Peyer's patch (tissue), 4 donors: Measurements from ENCODE around the gene FBXW2. TPM values are rescaled to one million over a fixed set of nuclear protein-coding genes. Genes with fewer than 3 reads are reported as not detected.

Experiments used
- DNase-seq, 3 donors: peaks; one replicate each; pipeline ENCODE4 v3.0.0-alpha.2; 2017 to 2019
- H3K27ac ChIP-seq, 4 donors: fragments of 200-600 bp; sonication (generic); one replicate each; pipeline ENCODE4 v1.5.1; 2016 to 2019
- H3K27me3 ChIP-seq, 2 donors: fragments of 200-600 bp; sonication (generic); one replicate each; pipeline ENCODE4 v1.5.1; 2019
- H3K36me3 ChIP-seq, 3 donors: fragments of 200-600 bp; sonication (generic); one replicate each; pipeline ENCODE4 v1.5.1; 2016 to 2019
- H3K4me1 ChIP-seq, 4 donors: fragments of 200-600 bp; sonication (generic); one replicate each; pipeline ENCODE4 v1.5.1; 2016 to 2019
- H3K4me3 ChIP-seq, 4 donors: fragments of 200-600 bp; sonication (generic); 1 replicate in 3 of 4; 2 replicates in 1 of 4; pipeline ENCODE4 v1.5.1; 2016 to 2019; ENCODE audit warnings: mild to moderate bottlenecking in 1 of 4
- H3K9me3 ChIP-seq, 4 donors: fragments of 200-600 bp; sonication (generic); one replicate each; pipeline ENCODE4 v1.5.1; 2016 to 2019; ENCODE audit warnings: mild to moderate bottlenecking in 1 of 4
- CTCF ChIP-seq, 6 experiments: fragments of 450-650 bp in 4 of 6; fragments of 200-600 bp in 2 of 6; sonication (generic) in 1 of 6; IDR thresholded peaks; one replicate each; pipeline ENCODE4 v1.5.1; 2017 to 2019; ENCODE audit warnings: antibody characterized with exemption in 6 of 6, mild to moderate bottlenecking in 3 of 6, moderate library complexity in 1 of 6
- POLR2A ChIP-seq, 2 donors: fragments of 450-650 bp; IDR thresholded peaks; one replicate each; pipeline ENCODE4 v1.5.1; 2017; ENCODE audit warnings: antibody characterized with exemption in 2 of 2, mild to moderate bottlenecking in 2 of 2, moderate library complexity in 2 of 2
- total RNA-seq, 4 donors: library from RNA; depleted of rRNA; stranded (reverse); fragments of >200 nt; gene quantifications; one replicate each; pipeline ENCODE4 v1.1.0, GENCODE V29; 2016

FBXW2 gene
- total RNA-seq, 4 donors from 2014 or later, result 70.5 to 93.3 (median 82.8) TPM

- Histone ChIP-seq H3K4me1 (no peaks in the 10 kb centered on the region), H3K4me3 (no peak overlapping the region), H3K36me3 (no peaks in the 10 kb centered on the region), H3K27ac (no peak overlapping the region), H3K9me3 (no peaks in the 10 kb centered on the region), H3K27me3 (no peaks in the 10 kb centered on the region)
- TF ChIP-seq POLR2A (IDR thresholded peaks at IDR 0.05) (no peak), CTCF (IDR thresholded peaks at IDR 0.05) (no peak)
- DNase-seq, result no peak
These were observed 66.7 kb downstream of the FBXW2 start for GRCh38 chr9:120726484-120726883.

- H3K27me3 ChIP-seq, result no peaks in the 10 kb centered on the region
- H3K27ac ChIP-seq, result no peak overlapping the region
- H3K36me3 ChIP-seq, result no peaks in the 10 kb centered on the region
- no peak for DNase-seq
- H3K9me3 ChIP-seq, result no peaks in the 10 kb centered on the region
- no peaks in the 10 kb centered on the region for H3K4me1 ChIP-seq
- TF ChIP-seq POLR2A (IDR thresholded peaks at IDR 0.05) (no peak), CTCF (IDR thresholded peaks at IDR 0.05) (no peak)
- no peak overlapping the region for H3K4me3 ChIP-seq
These were observed 67.3 kb downstream of the FBXW2 start for GRCh38 chr9:120725907-120726306.

- no peaks in the 10 kb centered on the region for H3K4me1 ChIP-seq
- no peaks in the 10 kb centered on the region for H3K27me3 ChIP-seq
- no peak for TF ChIP-seq CTCF (IDR thresholded peaks at IDR 0.05)
- TF ChIP-seq POLR2A (IDR thresholded peaks at IDR 0.05), result no peak
- H3K36me3 ChIP-seq, result no peaks in the 10 kb centered on the region
- DNase-seq, result no peak
- H3K9me3 ChIP-seq, result no peaks in the 10 kb centered on the region
- H3K4me3 ChIP-seq, result no peak overlapping the region
- H3K27ac ChIP-seq, result no peak overlapping the region
These were observed 68.3 kb downstream of the FBXW2 start for GRCh38 chr9:120724757-120725400.

- Histone ChIP-seq H3K4me1 (no peaks in the 10 kb centered on the region), H3K4me3 (no peak overlapping the region), H3K27me3 (no peaks in the 10 kb centered on the region), H3K9me3 (no peaks in the 10 kb centered on the region), H3K27ac (no peak overlapping the region), H3K36me3 (no peaks in the 10 kb centered on the region)
- TF ChIP-seq POLR2A (IDR thresholded peaks at IDR 0.05) (no peak), CTCF (IDR thresholded peaks at IDR 0.05) (no peak)
- DNase-seq, result no peak
These were observed 69.7 kb downstream of the FBXW2 start for GRCh38 chr9:120723565-120723964.

- DNase-seq, result no peak
- H3K27me3 ChIP-seq, result no peaks in the 10 kb centered on the region
- H3K4me3 ChIP-seq, result no peak overlapping the region
- H3K27ac ChIP-seq, result no peak overlapping the region
- peaks cover 0 to 3% (median 0%) of the 10 kb centered on the region in 4 donors for H3K4me1 ChIP-seq
- H3K36me3 ChIP-seq, result no peaks in the 10 kb centered on the region
- TF ChIP-seq POLR2A (IDR thresholded peaks at IDR 0.05) (no peak), CTCF (IDR thresholded peaks at IDR 0.05) (no peak)
- no peaks in the 10 kb centered on the region for H3K9me3 ChIP-seq
These were observed 72.8 kb downstream of the FBXW2 start for GRCh38 chr9:120720404-120720803.

- no peaks in the 10 kb centered on the region for H3K27me3 ChIP-seq
- H3K4me1 ChIP-seq, result peaks cover 0 to 9% (median 2%) of the 10 kb centered on the region in 4 donors
- H3K9me3 ChIP-seq, result no peaks in the 10 kb centered on the region
- no peak overlapping the region for H3K4me3 ChIP-seq
- TF ChIP-seq POLR2A (IDR thresholded peaks at IDR 0.05) (no peak), CTCF (IDR thresholded peaks at IDR 0.05) (no peak)
- H3K36me3 ChIP-seq, result no peaks in the 10 kb centered on the region
- no peak for DNase-seq
- no peak overlapping the region for H3K27ac ChIP-seq
These were observed 74.9 kb downstream of the FBXW2 start for GRCh38 chr9:120718316-120718715.
